ENCODE measurements around the gene KANSL2.
"Not testable (repeated sequence)": the region's sequence is repeated elsewhere in the genome, so short reads cannot be mapped to it uniquely, and the experiment has no call there.

The KANSL2 gene, protein sequence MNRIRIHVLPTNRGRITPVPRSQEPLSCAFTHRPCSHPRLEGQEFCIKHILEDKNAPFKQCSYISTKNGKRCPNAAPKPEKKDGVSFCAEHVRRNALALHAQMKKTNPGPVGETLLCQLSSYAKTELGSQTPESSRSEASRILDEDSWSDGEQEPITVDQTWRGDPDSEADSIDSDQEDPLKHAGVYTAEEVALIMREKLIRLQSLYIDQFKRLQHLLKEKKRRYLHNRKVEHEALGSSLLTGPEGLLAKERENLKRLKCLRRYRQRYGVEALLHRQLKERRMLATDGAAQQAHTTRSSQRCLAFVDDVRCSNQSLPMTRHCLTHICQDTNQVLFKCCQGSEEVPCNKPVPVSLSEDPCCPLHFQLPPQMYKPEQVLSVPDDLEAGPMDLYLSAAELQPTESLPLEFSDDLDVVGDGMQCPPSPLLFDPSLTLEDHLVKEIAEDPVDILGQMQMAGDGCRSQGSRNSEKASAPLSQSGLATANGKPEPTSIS

DNA sequence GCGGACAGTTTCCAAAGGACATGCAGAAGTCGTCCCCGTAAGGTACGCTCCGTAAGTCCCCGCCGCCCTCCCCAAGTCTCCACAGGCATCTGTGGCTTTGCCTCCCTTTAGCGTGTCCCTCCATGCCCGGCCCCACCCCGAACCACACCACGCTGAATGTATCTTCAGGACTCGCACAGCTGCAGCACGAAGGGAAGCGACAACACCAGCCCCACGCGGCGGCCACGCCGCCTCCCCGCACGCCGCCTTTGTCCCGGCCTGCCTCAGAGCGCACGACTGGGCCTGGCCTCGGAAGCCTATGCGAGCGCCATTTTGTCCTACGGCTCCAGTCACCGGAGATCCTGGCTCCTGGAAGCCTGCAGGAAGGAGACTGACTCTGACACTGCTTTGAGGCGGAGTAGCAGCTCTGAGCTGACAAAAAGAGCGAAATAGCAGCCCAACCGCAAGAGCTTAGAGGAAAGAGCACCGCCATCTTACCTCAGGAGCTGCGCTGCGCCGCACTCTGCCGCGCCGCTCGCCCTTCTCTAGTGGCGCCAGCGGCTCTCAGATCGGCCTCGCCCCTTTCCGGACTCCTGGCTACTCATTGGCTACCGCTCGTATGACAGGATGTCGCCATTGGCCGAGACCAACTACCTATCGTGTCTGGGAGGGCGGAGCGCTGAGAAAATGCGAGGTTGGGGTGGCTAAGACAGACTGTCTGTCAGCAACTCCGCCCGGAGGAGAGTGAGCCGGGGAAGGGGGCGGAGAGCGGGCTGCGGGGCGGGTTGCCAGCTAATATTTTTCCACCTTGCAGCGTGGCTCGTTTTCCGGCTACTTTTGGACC is at the start of gene KANSL2:
KANSL2 (minus strand) TSS at position 529 of the 823 bp plus-strand sequence. CDS start 606 bp downstream, outside the sequence.
- DNase-seq (ENCODE audit: low spot score in 2 of 2), result peak; percentile 81 to 96

DNA sequence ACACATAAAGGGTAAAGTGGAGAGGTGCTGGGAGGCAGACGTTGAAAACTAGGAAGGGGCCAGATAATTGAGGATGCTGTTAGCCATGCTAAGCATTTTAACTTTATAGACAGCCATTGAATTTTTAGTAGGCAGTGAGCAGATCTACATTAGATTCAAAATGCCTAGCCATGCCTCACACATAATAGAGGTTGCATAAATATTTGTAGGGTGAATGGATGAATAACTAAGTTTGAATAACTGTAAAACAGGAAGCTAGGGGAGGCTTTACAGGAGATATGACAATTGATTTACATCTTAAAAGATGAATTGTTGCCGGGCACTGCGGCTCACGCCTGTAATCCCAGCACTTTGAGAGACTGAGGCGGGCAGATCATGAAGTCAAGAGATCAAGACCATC is 46.8 kb upstream of the KANSL2 start:
- DNase-seq (ENCODE audit: low spot score in 2 of 2) (no peak), ATAC-seq (no peak)
- H3K4me3 Mint-ChIP-seq, result no peak overlapping the region
- no peaks in the 10 kb centered on the region for H3K9me3 Mint-ChIP-seq
- H3K27ac Mint-ChIP-seq, result no peak overlapping the region
- no peaks in the 10 kb centered on the region for H3K36me3 Mint-ChIP-seq
- no peaks in the 10 kb centered on the region for H3K4me1 Mint-ChIP-seq

More for the DNA sequence above, at the start of gene KANSL2:
- Mint-ChIP-seq H3K27ac (peak within 1 kb of the TSS; percentile 95), H3K4me3 (peak within 1 kb of the TSS; percentile 87), H3K9me3 (no peaks in the 10 kb centered on the region), H3K4me1 (peaks cover 35% of the 10 kb centered on the region), H3K36me3 (peaks cover 61% of the 10 kb centered on the region)
- peak; percentile 98 for ATAC-seq

DNA sequence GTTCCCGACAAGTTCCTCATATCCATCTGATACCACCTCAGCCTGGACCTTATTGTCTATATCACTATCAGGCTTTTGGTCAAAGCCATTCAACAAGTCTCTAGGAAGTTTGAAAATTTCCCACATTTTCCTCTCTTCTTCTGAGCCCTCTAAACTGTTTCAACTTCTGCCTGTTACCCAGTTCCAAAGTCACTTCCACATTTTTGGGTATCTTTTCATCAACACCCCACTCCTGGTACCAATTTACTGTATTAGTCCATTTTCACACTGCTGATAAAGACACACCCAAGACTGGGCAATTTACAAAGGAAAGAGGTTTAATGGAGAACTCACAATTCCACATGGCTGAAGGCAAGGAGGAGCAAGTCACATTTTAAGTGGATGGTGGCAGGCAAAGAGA is 38.7 kb upstream of the KANSL2 start:
- not testable (repeated sequence) for H3K9me3 Mint-ChIP-seq; H3K27ac Mint-ChIP-seq; H3K4me3 Mint-ChIP-seq; H3K4me1 Mint-ChIP-seq; ATAC-seq; DNase-seq (ENCODE audit: low spot score in 2 of 2)
- peaks cover 17% of the 10 kb centered on the region for H3K36me3 Mint-ChIP-seq

DNA sequence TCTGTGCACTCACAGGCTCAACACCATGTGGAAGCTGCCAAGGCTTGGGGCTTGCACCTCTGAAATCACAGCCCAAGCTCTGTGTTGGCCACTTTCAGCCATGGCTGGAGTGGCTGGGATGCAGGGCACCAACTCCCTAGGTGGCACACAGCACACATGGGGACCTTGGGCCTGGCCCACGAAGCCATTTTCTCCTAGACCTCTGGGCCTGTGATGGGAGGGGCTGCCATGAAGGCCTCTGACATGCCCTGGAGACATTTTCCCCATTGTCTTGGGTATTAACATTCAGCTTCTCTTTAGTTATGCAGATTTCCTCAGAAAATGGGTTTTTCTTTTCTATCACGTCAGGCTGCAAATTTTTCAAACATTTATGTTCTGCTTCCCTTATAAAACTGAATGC is 38.1 kb upstream of the KANSL2 start:
- not testable (repeated sequence) for H3K9me3 Mint-ChIP-seq; H3K4me1 Mint-ChIP-seq; H3K4me3 Mint-ChIP-seq; ATAC-seq; H3K27ac Mint-ChIP-seq; DNase-seq (ENCODE audit: low spot score in 2 of 2)
- H3K36me3 Mint-ChIP-seq, result peaks cover 22% of the 10 kb centered on the region

DNA sequence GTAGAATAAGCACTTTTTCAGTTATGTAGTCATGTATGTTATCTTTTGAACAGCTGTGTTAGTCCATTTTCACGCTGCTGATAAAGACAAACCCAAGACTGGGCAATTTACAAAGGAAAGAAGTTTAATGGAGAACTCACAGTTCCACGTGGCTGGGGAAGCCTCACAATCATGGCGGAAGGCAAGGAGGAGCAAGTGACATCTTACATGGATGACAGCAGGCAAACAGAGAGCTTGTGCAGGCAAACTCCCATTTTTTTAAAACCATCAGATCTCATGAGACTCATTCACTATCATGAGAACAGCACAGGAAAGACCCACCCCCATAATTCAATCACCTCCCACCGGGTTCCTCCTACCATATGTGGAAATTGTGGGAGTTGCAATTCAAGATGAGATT is 37.0 kb upstream of the KANSL2 start:
- not testable (repeated sequence) for H3K9me3 Mint-ChIP-seq; H3K27ac Mint-ChIP-seq; DNase-seq (ENCODE audit: low spot score in 2 of 2); H3K4me3 Mint-ChIP-seq; ATAC-seq
- Mint-ChIP-seq H3K4me1 (peaks cover 14% of the 10 kb centered on the region), H3K36me3 (peaks cover 34% of the 10 kb centered on the region)

DNA sequence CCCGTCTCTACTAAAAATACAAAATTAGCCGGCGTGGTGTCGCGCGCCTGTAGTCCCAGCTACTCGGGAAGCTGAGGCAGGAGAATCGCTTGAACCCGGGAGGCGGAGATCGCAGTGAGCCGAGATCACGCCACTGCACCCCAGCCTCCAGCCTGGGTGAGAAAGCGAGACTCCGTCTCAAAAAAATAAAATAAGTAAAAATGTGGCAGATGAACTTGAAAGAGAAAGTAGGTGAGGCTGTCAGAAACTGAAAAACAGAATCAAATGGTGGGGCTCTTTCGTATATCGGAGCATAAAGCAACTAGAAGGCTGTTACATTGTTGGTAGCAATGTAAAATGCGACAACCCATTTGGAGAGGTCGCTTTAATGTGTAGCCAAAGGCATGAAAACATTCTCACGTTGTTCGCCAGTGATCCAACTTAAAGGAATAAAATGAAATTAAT is 35.2 kb upstream of the KANSL2 start:
- no peak for DNase-seq (ENCODE audit: low spot score in 2 of 2)

DNA sequence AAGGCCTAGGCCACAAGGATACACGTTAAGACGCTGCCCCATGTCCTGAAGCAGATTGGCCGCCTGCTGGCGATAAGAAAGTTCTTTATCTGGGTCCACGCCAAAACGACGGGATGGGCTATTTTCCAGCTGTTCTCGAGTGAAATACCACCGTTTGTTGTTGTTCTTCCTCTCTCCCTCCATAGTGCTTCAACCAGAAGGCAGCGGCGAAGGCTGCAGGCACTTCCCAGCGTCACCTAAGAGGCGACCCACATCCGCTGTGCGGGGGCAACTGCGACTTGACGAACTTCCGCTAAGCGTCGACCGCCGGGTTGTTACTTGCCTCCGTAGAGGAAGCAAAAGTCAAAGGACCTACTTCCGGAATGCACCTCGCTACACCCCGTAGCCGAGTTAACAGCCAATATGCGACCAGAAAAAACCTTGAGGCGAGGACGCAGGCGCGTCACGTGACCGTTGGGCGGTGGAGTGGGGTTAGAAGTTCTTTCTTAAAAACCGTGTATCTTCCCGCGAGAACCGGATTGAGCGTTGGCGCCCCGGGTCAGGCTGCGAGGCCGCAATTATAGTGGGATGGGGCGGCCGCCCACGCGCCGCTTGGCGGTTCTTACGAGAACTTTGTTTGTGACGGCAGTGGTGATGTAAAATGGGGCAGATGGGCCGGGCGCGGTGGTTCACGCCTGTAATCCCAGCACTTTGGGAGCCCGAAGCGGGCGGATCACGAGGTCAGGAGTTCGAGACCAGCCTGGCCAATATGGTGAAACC is 34.6 kb upstream of the KANSL2 start, which contains the start of gene CCNT1:
CCNT1 (minus strand) TSS at position 215 of the 759 bp plus-strand sequence; CDS start at position 183, 32 bp downstream.
- ATAC-seq (peak; percentile 97), DNase-seq (ENCODE audit: low spot score in 2 of 2) (peak; percentile 96 to 99)
- Mint-ChIP-seq H3K9me3 (peaks cover 10% of the 10 kb centered on the region), H3K27ac (peak within 1 kb of the TSS; percentile 97), H3K36me3 (peaks cover 57% of the 10 kb centered on the region), H3K4me1 (peaks cover 24% of the 10 kb centered on the region), H3K4me3 (peak within 1 kb of the TSS; percentile 92)

More for the DNA sequence above, 35.2 kb upstream of the KANSL2 start:
- Mint-ChIP-seq H3K27ac (peak overlapping the region; percentile 97), H3K36me3 (peaks cover 51% of the 10 kb centered on the region), H3K4me1 (peaks cover 24% of the 10 kb centered on the region), H3K4me3 (peak overlapping the region; percentile 92), H3K9me3 (peaks cover 10% of the 10 kb centered on the region)
- ATAC-seq, result no peak

DNA sequence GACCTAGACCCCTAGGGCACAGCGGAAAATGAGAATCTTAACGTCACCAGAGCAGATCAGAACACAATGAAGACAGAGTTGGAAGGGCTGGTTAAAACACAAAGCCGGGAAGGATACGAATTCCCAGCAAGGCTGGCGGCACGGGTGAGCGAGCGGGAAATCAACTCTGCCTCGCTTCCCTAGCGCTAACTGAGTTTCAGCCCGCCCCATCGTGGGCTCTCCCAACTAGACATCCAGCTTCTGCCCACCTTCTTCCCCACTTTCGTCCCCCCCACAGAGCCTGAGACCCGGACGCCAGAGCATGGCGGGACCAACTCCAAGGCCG is 34.1 kb upstream of the KANSL2 start:
- ATAC-seq, result no peak
- Mint-ChIP-seq H3K27ac (peak overlapping the region; percentile 97), H3K36me3 (peaks cover 63% of the 10 kb centered on the region), H3K9me3 (peaks cover 10% of the 10 kb centered on the region), H3K4me1 (peaks cover 24% of the 10 kb centered on the region), H3K4me3 (peak overlapping the region; percentile 92)
- no peak for DNase-seq (ENCODE audit: low spot score in 2 of 2)

DNA sequence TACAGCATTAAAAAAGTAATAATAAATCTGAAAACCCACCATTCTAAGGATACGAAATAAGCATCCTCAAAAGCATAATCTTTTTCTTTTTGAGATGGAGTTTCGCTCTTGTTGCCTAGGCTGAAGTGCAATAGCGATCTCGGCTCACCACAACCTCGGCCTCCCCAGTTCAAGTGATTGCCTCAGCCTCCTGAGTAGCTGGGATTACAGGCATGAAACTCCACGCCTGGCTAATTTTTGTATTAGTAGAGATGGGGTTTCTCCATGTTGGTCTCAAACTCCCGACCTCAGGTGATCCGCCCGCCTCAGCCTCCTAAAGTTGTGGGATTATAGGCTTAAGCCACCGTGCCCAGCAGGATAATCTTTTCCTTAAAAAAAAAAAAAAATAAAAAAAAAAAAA is 30.2 kb upstream of the KANSL2 start:
- H3K4me3 Mint-ChIP-seq, result no peak overlapping the region
- H3K27ac Mint-ChIP-seq, result no peak overlapping the region
- no peaks in the 10 kb centered on the region for H3K9me3 Mint-ChIP-seq
- peaks cover 100% of the 10 kb centered on the region for H3K36me3 Mint-ChIP-seq
- no peak for ATAC-seq
- peaks cover 39% of the 10 kb centered on the region for H3K4me1 Mint-ChIP-seq
- no peak for DNase-seq (ENCODE audit: low spot score in 2 of 2)

DNA sequence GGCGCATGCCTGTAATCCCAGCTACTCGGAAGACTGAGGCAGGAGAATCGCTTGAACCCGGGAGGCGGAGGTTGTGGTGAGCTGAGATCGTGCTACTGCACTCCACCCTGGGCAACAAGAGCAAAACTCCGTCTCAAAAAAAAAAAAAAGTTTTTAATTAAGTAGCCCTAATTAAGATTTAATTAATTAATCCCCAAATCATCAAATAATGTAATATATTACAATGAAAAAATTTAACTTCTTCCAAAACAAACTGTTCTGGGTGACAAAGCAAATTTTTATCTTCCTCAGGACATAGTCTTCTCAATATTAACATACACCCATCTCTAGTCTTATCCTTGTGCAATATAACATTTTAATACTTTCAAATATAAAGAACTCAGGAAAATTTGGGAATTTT is 16.8 kb upstream of the KANSL2 start:
- H3K9me3 Mint-ChIP-seq; DNase-seq (ENCODE audit: low spot score in 2 of 2); H3K4me1 Mint-ChIP-seq; ATAC-seq; H3K4me3 Mint-ChIP-seq; H3K27ac Mint-ChIP-seq: not testable (repeated sequence)
- H3K36me3 Mint-ChIP-seq, result peaks cover 100% of the 10 kb centered on the region

DNA sequence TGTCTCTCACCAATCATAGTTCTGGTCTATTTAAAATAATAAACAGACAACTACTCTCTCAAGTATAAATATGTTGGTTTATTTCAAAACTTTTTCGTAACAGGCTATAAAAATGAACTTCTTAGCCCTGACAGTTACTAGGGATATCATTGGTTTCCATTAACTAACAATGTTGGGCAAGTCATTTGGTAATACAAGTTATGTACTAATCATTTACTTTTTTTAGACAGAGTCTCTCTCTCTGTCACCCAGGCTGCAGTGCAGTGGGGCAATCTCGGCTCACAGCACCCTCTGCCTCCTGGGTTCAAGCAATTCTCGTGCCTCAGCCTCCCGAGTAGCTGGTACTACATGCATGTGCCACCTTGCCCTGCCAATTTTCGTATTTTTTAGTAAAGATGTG is 14.6 kb upstream of the KANSL2 start:
- H3K4me3 Mint-ChIP-seq, result no peak overlapping the region
- H3K9me3 Mint-ChIP-seq, result no peaks in the 10 kb centered on the region
- no peaks in the 10 kb centered on the region for H3K4me1 Mint-ChIP-seq
- peaks cover 100% of the 10 kb centered on the region for H3K36me3 Mint-ChIP-seq
- H3K27ac Mint-ChIP-seq, result peak overlapping the region; percentile 23
- no peak for ATAC-seq
- no peak for DNase-seq (ENCODE audit: low spot score in 2 of 2)

DNA sequence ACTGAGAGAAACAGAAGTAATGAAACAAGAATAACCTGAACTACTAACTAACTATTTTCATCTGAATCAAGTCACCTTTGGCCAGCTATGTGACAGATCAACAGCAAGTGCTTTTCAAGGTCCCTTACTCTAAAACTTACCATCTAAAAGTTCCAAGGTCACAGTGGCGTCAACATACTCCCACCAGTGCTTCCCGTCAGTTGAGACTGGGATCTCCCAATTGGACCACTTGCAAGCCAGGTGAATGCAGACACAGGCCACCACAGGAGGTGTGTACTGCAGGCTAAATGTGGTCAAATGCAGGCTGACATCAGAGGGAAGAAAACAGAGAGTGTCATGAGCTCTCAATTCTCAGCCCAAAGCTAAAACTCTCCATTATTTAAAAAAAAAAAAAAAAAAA is 13.8 kb upstream of the KANSL2 start:
- ATAC-seq (no peak), DNase-seq (ENCODE audit: low spot score in 2 of 2) (no peak)
- no peak overlapping the region for H3K27ac Mint-ChIP-seq
- H3K4me1 Mint-ChIP-seq, result peaks cover 6% of the 10 kb centered on the region
- H3K9me3 Mint-ChIP-seq, result no peaks in the 10 kb centered on the region
- no peak overlapping the region for H3K4me3 Mint-ChIP-seq
- H3K36me3 Mint-ChIP-seq, result peaks cover 100% of the 10 kb centered on the region

DNA sequence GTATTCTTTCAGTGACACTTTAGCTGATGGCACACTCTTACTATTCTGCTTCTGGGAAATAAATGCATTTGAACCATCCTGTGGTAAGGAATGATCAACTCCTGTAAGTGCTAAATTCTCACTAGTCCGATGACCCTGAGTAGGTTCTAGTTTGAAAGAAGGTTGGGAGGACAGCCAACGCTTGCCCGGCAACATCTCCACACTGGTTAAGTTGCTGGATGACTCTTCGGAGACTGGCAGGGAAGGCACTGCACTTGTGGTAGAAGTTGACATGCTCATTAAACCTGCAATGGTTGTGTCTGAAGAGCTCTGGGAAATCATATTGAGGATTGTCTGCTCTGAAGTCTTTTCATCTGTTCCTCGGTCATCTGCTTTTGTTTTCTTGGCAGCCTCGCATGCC is 12.0 kb upstream of the KANSL2 start:
- Mint-ChIP-seq H3K36me3 (peaks cover 97% of the 10 kb centered on the region), H3K4me1 (peaks cover 6% of the 10 kb centered on the region), H3K9me3 (no peaks in the 10 kb centered on the region)

DNA sequence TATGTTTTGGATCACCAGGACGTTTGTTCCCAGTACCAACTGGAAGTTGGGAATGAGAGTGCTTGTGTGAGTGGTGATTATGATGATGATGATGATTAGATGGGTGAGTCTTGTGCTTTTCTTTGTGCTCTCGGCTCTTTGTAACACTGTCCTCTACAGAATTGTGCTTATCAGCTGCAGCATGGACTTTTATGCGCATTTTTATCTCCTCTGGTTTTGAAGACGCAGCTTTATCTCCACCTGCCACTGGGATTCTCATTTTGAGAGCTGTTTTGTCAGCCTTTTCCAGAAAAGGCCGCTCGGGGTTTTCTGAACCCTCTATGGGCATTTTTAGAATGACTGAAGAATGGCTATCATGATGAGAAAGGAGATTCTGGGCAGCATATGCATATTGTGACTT is 11.5 kb upstream of the KANSL2 start:
- ATAC-seq (no peak), DNase-seq (ENCODE audit: low spot score in 2 of 2) (no peak)
- Mint-ChIP-seq H3K4me1 (peaks cover 6% of the 10 kb centered on the region), H3K36me3 (peaks cover 97% of the 10 kb centered on the region), H3K27ac (peak overlapping the region; percentile 22), H3K9me3 (no peaks in the 10 kb centered on the region), H3K4me3 (no peak overlapping the region)

More for the DNA sequence above, 12.0 kb upstream of the KANSL2 start:
- ATAC-seq, result no peak
- peak overlapping the region; percentile 22 for H3K27ac Mint-ChIP-seq
- H3K4me3 Mint-ChIP-seq, result no peak overlapping the region
- DNase-seq (ENCODE audit: low spot score in 2 of 2), result no peak

All from stimulated activated effector memory CD8-positive, alpha-beta T cell treated with anti-CD3 and anti-CD28 coated beads, Interleukin-12 subunit alpha, Interleukin-12 subunit beta, amount 100 ng/mL, for 72 hours (primary cell).